ENCODE measurements around the gene KMT2A. TPM values are rescaled to one million over a fixed set of nuclear protein-coding genes. Genes with fewer than 3 reads are reported as not detected.

KMT2A gene
- polyA plus RNA-seq, 1 donor from 2014 or later: 16.7 TPM

GRCh38 chr11:118574636-118575035, 138.3 kb downstream of the KMT2A start:
- no peak overlapping the region for H2AFZ ChIP-seq (ENCODE audit: low read depth, low read length)
- no peaks in the 10 kb centered on the region for H3K36me3 ChIP-seq (ENCODE audit: insufficient read depth, low read length)
- peaks cover 3% of the 10 kb centered on the region for H3F3A ChIP-seq (ENCODE audit: insufficient read depth, low read length, poor library complexity, severe bottlenecking)
- H3K9ac ChIP-seq (ENCODE audit: low read length): no peak overlapping the region
- TF ChIP-seq POLR2AphosphoS5 (IDR thresholded peaks at IDR 0.05) (no peak), REST (IDR thresholded peaks at IDR 0.05; ENCODE audit: borderline replicate concordance) (no peak), EZH2 (IDR thresholded peaks at IDR 0.05; ENCODE audit: borderline replicate concordance, insufficient read depth, low read length, poor library complexity, severe bottlenecking) (no peak), TAF1 (IDR thresholded peaks at IDR 0.05; ENCODE audit: low read depth) (no peak), CTCF (IDR thresholded peaks at IDR 0.05; ENCODE audit: poor library complexity, severe bottlenecking) (no peak), SMC3 (conservative IDR thresholded peaks at IDR 0.05; ENCODE audit: poor library complexity) (no peak), EP300 (conservative IDR thresholded peaks at IDR 0.05; ENCODE audit: poor library complexity, severe bottlenecking) (no peak), MXI1 (conservative IDR thresholded peaks at IDR 0.05; ENCODE audit: poor library complexity, severe bottlenecking) (no peak), RAD21 (conservative IDR thresholded peaks at IDR 0.05) (no peak)
- H3K4me2 ChIP-seq (ENCODE audit: low read length): peak overlapping the region; percentile 74
- H3K4me3 ChIP-seq (ENCODE audit: low read length): peak overlapping the region; percentile 89
- H3K79me2 ChIP-seq (replicated peaks; ENCODE audit: insufficient read depth, low read length): peaks cover 68% of the 10 kb centered on the region
- H3K9me2 ChIP-seq (ENCODE audit: insufficient read depth, low read length): no peaks in the 10 kb centered on the region
- H3K27me3 ChIP-seq (ENCODE audit: insufficient read depth, low read depth, low read length): no peaks in the 10 kb centered on the region
- H4K20me1 ChIP-seq (ENCODE audit: insufficient read depth): no peaks in the 10 kb centered on the region
- no peaks in the 10 kb centered on the region for H3K9me3 ChIP-seq (ENCODE audit: low read length)
- H3K27ac ChIP-seq (ENCODE audit: low read length): no peak overlapping the region

Other genes starting within 250 kb of the KMT2A start
- gene JAML, start 211.5 kb upstream of the KMT2A start, polyA plus RNA-seq: 0.28 TPM in 1 of 2 replicates, not detected in the other
- gene MPZL3, start 184.1 kb upstream of the KMT2A start, polyA plus RNA-seq: 3.6 and 5.4 TPM in 2 replicates
- gene MPZL2, start 172.2 kb upstream of the KMT2A start, polyA plus RNA-seq: not detected in 2 replicates
- not detected in 2 replicates for gene CD3E, start 131.8 kb upstream of the KMT2A start, polyA plus RNA-seq
- gene CD3D, start 93.8 kb upstream of the KMT2A start, polyA plus RNA-seq: not detected in 2 replicates
- not detected in 2 replicates for gene CD3G, start 92.1 kb upstream of the KMT2A start, polyA plus RNA-seq
- gene UBE4A, start 76.9 kb upstream of the KMT2A start, polyA plus RNA-seq: 33.0 and 36.9 TPM in 2 replicates
- gene ATP5MG, start 34.9 kb upstream of the KMT2A start, polyA plus RNA-seq: 107 and 153 TPM in 2 replicates
- gene TTC36, start 91.0 kb downstream of the KMT2A start, polyA plus RNA-seq: 1.3 and 4.3 TPM in 2 replicates
- 139 and 154 TPM in 2 replicates for gene TMEM25, start 94.7 kb downstream of the KMT2A start, polyA plus RNA-seq
- gene IFT46, start 129.4 kb downstream of the KMT2A start, polyA plus RNA-seq: 70.3 and 75.5 TPM in 2 replicates
- 67.2 and 68.4 TPM in 2 replicates for gene ARCN1, start 135.9 kb downstream of the KMT2A start, polyA plus RNA-seq
- 114 and 149 TPM in 2 replicates for gene PHLDB1, start 171.1 kb downstream of the KMT2A start, polyA plus RNA-seq
- 0.12 TPM in 1 of 2 replicates, not detected in the other for gene TREH, start 243.2 kb downstream of the KMT2A start, polyA plus RNA-seq

Measured in neural cell (in vitro differentiated cells).